NB4 (cell line): ENCODE data around the gene CLEC2L.

Source experiments
- DNase-seq: peaks from one replicate; pipeline ENCODE4 v3.0.0; 2010; ENCODE audit warnings: low read depth
- H3K4me3 ChIP-seq: one replicate; pipeline ENCODE4 v1.5.1; 2011; ENCODE audit warnings: mild to moderate bottlenecking, low read depth, low read length, moderate library complexity
- MYC ChIP-seq: IDR thresholded peaks from 2 replicates; pipeline ENCODE4 v1.6.1; 2011; ENCODE audit warnings: low read depth, low read length
- POLR2A ChIP-seq: IDR thresholded peaks from 2 replicates; pipeline ENCODE4 v1.6.1; 2011; ENCODE audit warnings: mild to moderate bottlenecking; ENCODE audit not compliant: insufficient read length; ENCODE audit errors: extremely low read depth
- TF ChIP-seq, protein P1 (sequence below): IDR thresholded peaks from one replicate; pipeline ENCODE4 v1.5.1; 2012; ENCODE audit warnings: low read depth, low read length
- TF ChIP-seq, protein P2 (sequence below): IDR thresholded peaks from 2 replicates; pipeline ENCODE4 v1.6.1; 2011; ENCODE audit warnings: low read depth, low read length

The CLEC2L gene

GRCh38 chr7:139592801-139593461 lies 69.4 kb downstream of the CLEC2L start:
- H3K4me3 ChIP-seq, result no peak overlapping the region
- no peak for DNase-seq
- TF ChIP-seq POLR2A (no peak), MYC (no peak)
- TF ChIP-seq, protein P1, sequence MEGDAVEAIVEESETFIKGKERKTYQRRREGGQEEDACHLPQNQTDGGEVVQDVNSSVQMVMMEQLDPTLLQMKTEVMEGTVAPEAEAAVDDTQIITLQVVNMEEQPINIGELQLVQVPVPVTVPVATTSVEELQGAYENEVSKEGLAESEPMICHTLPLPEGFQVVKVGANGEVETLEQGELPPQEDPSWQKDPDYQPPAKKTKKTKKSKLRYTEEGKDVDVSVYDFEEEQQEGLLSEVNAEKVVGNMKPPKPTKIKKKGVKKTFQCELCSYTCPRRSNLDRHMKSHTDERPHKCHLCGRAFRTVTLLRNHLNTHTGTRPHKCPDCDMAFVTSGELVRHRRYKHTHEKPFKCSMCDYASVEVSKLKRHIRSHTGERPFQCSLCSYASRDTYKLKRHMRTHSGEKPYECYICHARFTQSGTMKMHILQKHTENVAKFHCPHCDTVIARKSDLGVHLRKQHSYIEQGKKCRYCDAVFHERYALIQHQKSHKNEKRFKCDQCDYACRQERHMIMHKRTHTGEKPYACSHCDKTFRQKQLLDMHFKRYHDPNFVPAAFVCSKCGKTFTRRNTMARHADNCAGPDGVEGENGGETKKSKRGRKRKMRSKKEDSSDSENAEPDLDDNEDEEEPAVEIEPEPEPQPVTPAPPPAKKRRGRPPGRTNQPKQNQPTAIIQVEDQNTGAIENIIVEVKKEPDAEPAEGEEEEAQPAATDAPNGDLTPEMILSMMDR, result no peak
- TF ChIP-seq, protein P2, sequence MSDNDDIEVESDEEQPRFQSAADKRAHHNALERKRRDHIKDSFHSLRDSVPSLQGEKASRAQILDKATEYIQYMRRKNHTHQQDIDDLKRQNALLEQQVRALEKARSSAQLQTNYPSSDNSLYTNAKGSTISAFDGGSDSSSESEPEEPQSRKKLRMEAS, result no peak

DNA sequence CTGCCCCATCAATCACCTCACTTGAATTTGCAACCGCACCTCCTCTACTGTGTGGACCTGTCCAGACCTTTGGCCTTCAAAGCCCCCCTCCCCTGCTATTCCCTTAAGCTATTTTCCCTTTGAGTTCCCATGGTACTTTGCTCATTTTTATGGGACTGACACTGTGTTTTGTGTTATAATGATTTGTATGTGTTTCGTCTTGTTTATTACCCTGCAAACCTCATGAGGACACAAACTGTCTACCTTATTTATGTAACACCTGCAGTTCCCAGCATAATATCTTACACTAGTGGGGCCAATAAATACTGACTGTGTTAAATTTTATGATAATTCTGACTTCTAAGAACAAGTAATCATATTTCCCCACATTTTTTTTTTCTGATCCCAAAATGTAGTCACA lies 70.6 kb downstream of the CLEC2L start:
- H3K4me3 ChIP-seq, result no peak overlapping the region
- TF ChIP-seq, protein P1, result no peak
- TF ChIP-seq MYC (no peak), POLR2A (no peak)
- TF ChIP-seq, protein P2, result no peak
- no peak for DNase-seq
